ENCODE results near the gene TOM1L2. TPM values are rescaled to one million over a fixed set of nuclear protein-coding genes. Genes with fewer than 3 reads are reported as not detected.
"Not testable (repeated sequence)": the region's sequence is repeated elsewhere in the genome, so short reads cannot be mapped to it uniquely, and the experiment has no call there.

TOM1L2 gene
- polyA plus RNA-seq, 12 donors: 24.6 to 54.9 (median 38.8) TPM; not detected in 1

DNA sequence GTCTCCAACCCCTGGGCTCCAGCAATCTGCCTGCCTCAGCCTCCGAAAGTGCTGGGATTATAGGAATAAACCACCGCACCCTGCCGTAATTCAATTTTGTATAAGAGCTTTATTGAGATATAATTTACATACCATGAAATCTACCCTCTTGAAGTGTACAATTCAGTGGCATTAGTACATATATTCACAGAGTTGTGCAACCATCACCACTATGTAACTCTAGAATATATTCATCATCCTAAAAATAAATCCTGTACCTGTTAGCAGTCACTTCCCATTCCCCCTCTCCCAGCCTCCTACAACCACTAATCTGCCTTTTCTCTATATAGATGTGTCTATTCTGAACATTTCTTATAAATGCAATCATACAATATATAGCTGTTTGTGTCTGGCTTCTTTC, 26.1 kb downstream of the TOM1L2 start:
- no peak for DNase-seq

DNA sequence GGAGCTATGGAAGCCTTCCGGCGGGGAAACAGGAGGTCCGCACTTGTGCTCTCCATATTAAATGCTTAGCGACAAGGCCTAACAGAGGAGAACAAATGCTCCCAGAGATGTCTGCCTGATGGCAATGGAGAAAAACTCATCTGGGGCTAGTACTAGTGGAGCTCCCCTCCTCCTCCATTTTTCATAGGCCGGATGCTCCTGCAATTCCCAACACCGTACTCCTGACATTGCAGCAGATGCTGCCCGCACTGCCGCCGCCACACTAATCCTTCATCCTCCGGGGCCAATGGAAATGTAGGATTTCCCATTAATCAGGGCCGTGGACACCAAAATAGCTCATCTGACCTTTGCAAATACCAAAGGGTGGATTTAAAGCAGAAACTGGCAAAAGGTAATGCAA, 27.5 kb downstream of the TOM1L2 start:
- DNase-seq: no peak

GRCh38 chr17:17944242-17944641, 28.0 kb downstream of the TOM1L2 start:
- no peak for DNase-seq

GRCh38 chr17:17943281-17943984, 28.8 kb downstream of the TOM1L2 start:
- no peak for DNase-seq

DNA sequence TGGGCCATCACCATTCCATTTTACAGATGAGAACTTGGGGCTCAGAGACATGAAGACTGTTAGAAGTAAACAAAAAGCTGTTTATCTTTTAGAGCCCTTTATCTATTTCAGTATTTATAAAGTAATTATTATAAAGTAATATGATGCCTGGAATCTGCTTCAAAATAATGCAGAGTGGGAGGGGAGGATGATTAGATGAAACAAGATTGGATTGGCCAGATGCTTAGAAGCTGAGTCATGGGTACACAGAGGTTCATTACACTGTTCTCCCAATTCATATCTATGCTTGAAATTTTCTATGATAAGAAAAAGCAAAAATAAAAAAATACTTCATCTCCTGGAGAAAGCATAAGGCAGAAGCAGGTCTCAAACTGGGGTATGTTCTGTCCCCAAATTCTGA, 29.4 kb downstream of the TOM1L2 start:
- DNase-seq: no peak

- DNase-seq: no peak
These were observed 31.2 kb downstream of the TOM1L2 start for GRCh38 chr17:17941015-17941414.

- no peak for DNase-seq
These were observed 31.7 kb downstream of the TOM1L2 start for GRCh38 chr17:17940441-17940911.

DNA sequence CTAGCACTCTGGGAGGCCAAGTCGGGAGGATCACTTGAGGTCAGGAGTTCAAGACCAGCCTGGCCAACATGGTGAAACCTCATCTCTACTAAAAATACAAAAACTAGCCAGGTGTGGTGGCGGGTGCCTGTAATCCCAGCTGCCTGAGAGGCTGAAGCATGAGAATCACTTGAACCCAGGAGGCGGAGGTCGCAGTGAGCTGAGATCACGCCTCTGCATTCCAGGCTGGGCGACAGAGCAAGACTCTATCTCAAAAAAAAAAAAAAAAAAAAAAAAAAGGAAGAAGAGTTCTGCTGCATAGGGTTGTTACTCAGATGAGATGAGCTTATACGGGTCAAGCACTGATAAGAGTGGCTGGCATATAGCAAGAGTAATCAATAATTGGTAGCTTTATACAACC, 32.3 kb downstream of the TOM1L2 start:
- DNase-seq: not testable (repeated sequence)

GRCh38 chr17:17938388-17939107, 33.7 kb downstream of the TOM1L2 start:
- no peak for DNase-seq

DNA sequence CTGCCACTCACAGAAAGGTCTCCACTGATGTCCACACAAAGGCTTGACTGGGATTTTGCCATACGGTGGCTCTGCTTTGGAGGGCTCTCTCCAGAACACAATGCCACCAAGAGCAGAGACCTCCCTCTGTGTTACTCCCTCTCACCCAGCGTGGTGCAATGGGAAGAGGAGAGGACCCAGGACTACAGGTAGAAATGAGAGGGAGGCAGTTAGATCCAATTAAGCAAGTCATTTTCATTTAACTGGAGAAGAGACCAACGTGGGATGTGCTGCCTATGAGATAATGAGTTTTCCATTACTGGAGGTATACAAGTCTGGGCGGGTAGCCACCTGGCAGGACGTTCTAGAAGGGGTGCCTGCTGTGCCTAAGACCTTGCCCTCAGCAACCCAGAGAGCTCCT, 34.2 kb downstream of the TOM1L2 start:
- no peak for DNase-seq

DNA sequence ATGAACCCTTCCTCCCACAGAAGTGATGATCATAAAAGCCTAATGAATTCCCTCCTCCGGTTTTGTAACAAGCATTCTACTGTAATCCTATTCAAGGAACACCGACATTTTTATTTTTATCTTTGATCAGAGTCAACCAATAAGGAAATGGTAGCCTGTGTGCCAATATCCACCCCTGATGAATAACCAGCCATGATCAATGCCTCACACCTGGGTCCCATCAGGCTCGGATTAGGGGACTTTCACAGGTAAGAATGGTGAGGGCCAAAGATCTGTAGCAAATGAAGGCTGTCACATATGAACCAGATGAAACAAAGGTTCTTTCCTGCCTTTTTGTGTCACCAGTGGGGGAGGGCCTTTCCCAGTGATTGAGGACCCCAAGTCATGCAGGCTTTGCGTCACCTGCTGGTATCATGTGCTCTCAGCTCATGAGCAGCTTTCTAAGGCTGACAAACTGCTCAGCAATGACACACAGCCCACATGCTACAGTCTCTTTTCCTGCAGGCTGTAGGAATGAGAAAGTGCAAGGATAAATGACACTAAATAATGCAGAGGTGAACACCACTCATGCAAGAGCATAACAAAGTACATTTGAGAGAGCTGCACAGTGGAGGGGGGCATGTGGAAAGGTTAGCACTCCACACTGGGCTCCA, 34.9 kb downstream of the TOM1L2 start:
- DNase-seq: no peak

DNA sequence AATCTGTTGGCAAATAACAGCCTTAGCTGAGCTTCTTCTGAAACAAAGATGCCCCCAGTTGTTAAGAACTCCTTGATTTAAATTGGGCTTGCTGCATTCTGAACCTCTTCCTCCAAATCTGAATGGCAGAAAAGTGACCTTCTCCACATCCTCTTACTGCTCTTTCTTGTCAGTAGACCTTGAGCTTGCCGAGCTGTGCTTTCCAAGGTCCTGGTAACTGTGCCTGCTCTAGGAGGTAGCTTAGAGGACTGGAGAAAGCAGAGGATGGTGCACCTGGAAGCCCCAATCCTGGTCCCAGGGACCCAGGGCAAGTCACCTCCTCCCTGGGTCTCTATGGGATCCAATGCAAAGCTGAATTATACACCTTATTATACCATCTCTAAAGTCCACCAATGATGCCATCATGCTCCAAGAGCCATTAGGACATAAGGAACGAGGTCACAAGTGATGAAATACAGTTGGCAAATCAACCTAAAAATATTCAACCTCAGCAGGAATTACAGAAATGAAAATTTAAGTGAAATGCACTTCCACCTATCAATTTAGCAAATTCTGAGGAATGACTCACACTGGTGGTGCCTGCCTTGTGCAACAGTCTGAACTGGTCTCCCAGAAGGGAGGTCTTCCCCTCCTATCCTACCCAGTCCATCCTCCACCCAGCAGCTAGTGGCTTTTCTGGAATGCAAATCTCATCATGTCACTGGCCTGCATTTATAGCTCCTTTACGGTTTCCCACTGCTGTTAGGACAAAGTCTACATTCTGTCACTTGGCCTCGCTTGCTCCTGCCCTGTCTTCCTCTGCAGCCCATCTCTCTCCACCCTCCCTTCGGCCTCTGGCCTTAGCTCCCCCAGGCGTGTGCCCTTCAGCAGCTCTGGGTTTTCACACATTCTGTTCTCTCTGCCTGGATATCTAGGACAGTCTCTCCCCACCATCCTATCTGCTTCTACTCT, 36.6 kb downstream of the TOM1L2 start:
- DNase-seq: no peak

DNA sequence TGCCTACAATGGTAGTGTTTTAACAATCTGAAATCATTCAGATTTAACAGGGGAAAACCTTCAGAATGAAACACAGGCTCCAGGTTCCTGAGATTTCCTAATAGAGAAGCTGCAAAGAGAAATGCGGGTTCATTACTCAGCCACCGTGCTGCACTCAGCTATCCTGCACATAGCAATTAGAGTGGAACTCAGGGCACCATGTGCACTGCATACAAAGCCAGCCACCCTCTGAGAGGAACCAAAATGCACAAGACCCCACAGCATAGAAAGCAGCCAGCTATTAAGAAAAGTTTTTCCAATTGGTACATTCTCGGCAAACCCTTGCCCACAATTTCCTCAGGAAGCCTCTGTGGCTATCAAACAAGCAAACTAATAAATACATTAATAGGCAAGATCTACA, 37.4 kb downstream of the TOM1L2 start:
- no peak for DNase-seq

DNA sequence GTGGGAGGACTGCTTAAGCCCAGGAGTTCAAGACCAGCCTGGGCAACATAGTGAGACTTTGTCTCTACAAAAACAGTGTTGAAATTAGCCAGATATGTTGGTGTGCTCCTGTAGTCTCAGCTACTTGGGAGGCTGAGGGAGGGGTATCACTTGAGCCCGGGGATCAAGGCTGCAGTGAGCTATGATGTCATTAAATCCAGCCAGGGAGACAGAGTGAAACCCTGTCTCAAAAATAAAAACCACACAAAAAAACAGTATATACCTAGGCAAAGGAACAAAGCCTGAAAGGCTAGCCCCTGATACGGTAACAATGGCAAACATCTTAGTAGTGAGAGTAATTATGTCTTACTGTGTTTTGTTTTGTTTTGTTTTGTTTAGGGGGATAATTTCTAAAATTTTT, 38.0 kb downstream of the TOM1L2 start:
- DNase-seq: no peak

DNA sequence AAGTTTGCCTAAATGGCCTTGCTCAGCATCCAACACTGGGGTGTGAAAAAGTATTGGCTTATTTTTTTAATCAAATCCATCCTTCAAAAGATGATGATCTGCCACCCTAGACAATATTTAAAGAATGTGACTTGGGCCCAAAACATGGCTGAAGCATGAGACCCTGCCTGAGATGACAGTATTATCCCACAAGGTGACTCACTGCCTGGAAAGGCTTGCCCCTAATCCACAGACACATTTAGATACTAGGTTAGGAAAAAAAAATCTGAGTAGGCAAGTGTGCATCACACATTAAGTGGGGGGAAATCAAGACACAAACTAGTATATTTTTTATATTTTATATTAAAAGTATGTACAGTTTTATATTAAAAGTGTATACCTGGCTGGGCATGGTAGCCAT, 38.4 kb downstream of the TOM1L2 start:
- no peak for DNase-seq

- DNase-seq: no peak
These were observed 41.0 kb downstream of the TOM1L2 start for GRCh38 chr17:17931159-17931558.

DNA sequence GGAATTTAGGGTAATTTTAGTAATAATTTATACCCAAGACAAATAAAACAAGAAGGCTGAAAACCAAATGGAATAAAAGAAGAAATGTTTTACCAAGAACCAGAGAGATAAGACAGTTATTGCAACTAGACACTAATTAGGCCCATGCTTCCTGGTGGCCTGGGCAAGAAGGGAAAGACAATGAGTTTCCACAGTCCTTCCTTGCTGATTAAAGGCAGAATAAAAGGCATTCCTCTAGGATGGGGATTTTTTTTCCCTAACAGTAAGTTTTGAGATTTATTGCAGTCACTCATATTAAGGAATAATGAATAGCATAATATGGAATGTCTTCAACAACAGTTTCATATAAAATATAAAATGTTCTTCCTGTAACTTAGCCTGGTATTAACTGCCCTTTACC, 41.5 kb downstream of the TOM1L2 start:
- DNase-seq: no peak

- DNase-seq: no peak
These were observed 42.4 kb downstream of the TOM1L2 start for GRCh38 chr17:17929655-17930380.

DNA sequence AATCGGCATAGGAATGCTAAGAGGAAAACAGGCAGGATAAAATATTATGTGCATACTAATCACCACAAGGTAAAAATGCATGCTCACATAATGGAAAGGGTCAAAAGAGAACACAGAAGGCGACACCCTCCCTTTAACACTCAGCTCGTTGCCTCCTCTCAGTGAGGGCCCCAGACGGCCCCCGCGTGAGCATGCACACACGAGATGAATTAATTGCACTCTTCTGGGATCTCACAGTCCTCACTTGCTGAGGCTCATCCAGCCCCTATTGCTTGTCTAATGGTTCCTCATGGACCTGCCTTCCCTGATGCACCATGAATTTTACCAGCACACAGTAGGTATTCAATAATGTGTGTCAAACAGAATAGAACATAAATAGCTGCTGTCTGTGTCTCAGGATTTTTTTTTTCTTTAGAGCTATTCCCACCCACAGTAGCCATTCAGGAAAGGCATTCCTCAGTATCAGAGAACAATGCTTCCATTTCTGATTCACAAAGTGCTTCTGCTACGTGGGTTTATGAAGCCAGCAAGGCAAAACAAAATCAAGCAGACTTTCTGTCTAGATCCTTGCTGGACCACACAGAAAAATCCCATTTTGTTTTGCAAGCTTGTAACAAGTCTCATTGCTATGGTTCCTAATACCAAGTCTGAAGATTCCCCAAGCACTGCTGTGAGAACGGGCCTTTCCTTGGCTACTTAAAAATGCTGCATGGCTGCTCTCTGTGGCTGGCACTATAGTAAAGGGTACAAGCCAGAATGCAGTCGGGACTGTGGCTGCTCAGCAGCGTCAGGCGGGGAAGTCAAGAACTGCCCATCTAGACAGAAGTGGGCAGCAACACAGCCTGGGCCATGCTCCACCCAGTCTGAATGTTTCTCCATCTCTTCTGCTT, 43.6 kb downstream of the TOM1L2 start:
- DNase-seq: no peak

DNA sequence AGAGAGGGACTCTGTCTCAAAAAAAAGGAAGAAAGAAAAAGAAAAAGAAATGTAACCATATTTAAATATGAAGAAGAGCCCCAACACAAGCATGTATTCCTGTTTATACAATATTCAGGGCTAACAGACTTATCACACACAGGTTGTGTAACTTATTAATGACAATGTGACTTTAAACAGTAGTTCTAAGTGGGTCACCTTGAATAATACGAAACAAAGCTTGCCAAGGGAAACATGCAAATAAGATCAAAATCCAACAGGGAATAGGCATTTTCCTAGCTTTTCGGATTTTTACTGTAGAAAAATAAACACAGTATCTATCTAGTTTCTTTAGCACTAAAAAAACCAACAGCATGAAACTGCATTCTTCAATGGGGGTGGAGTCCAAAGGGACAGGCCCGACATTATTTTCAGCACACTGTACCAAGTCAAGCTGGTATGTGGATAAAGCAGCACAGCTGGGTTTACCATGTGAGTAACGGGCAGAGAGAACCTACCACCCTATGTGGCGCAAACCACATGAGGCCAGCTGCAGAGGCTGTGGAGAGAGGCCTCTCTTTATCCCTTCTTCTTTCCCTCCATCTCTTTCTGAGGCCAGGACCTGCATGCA, 45.3 kb downstream of the TOM1L2 start:
- DNase-seq: no peak

All from muscle of arm (tissue), 12 donors.